NCI-H2107 treated with DMSO at 0.1 percent for 48 hours (cell line): ENCODE results near the gene ZMAT5.
A peak's percentile ranks its signal among the peaks of the same experiment; 100 is the strongest.
"Not testable (repeated sequence)": the region's sequence is repeated elsewhere in the genome, so short reads cannot be mapped to it uniquely, and the experiment has no call there.

ENCODE experiments used
- DNase-seq: peaks from one replicate; lab custom pipeline; 2025; ENCODE audit not compliant: unreplicated experiment; lab: John Stamatoyannopoulos, UW

ZMAT5 gene

DNA sequence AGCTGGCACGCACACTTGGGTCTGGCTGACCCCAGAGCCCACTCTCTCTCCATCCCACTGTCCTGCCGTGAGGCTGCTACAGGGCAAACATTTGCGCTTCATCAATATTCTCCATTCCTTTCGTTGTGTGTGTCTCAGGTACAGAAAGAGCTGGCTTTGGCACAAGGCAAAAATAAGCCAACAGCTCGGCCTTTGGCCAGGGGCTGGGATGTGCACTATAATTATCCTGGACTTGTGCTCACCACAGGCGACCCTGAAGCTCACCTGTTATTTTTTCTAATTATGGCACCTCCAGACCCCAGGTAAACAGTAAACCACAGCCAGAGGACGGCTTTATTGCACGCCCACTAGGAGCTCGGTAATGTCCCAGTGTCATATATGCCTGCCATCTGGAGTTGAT lies 10.9 kb downstream of the ZMAT5 start:
- DNase-seq = no peak

DNA sequence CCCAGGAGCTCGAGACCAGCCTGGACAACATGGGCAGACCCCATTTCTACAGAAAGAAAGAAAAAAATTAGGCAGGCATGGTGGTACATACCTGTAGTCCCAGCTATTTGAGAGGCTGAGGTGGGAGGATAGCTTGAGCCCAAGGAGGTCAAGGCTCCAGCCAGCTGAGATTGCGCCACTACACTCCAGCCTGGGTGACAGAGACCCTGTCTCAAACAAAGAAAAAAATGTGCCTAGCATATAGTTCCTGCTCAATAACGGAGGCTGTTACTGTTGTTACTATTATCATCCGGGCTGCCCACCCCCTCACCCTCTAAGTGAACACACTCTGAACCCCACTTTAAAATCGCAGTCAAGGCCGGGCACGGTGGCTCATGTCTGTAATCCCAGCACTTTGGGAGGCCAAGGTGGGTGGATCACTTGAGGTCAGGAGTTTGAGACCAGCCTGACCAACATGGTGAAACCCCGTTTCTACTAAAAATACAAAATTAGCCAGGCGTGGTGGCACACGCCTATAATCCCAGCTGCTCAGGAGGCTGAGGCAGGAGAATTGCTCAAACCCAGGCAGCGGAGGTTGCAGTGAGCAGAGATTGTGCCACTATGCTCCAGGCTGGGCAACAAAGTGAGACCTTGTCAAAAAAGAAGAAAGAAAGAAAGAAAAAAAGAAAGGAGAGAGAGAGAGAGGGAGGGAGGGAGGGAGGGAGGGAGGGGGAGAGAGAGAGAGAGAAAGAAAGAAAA lies 12.0 kb downstream of the ZMAT5 start:
- DNase-seq = not testable (repeated sequence)

DNA sequence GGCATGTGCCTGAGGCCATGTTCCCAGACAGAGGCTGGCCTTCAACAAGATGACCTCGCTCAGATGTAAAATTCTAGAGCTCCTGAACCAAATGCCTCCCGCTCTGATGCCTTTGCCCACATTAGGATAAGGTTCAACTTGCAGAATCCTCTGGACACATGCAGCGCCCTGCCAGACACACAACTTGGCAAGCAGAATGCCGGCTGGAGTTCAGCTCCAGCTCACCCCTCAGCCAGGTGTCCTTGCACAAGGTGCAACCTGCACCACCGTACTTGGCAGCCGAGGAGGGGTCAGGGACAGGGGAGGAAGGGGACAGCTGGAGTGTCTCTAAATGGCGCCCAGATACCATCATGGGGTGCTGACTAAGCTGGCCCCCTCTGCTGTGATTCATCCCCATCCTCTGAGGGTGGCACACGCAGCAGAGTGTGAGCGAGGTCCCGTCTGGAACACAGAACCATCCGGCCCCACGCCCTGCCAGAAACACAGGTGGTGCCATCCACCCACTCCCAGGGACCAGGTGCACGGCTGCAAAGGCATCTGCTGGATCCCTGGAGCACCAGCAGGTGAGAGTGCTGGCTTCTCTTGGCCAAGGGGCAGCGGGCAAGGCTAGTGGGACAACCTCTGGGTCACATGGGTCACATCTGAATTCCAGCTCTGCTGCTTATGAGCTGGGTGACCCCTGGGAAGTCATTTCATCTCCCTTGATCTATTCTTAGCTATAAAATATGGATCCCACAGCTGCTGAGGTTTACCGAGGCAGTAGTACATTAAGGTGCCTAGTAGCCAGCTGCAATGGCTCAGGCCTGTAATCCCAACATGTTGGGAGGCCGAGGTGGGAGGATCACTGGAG lies 12.8 kb downstream of the ZMAT5 start:
- DNase-seq = no peak

DNA sequence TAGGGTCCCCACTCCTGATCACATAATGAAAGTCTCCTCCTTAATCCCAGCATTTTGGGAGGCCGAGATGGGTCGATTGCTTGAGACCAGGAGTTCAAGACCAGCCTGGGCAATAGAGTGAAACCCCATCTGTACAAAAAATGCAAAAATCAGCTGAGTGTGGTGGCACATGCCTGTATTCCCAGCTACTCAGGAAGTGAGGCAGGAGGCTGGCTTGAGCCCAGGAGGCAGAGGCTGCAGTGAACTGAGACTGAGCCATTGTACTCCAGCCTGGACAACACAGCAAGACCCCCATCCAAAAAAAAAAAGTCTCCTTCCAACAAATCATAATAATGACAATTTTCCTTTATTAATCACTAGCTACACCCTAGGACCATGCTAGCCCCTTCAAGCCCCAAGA lies 15.1 kb downstream of the ZMAT5 start:
- DNase-seq = no peak

DNA sequence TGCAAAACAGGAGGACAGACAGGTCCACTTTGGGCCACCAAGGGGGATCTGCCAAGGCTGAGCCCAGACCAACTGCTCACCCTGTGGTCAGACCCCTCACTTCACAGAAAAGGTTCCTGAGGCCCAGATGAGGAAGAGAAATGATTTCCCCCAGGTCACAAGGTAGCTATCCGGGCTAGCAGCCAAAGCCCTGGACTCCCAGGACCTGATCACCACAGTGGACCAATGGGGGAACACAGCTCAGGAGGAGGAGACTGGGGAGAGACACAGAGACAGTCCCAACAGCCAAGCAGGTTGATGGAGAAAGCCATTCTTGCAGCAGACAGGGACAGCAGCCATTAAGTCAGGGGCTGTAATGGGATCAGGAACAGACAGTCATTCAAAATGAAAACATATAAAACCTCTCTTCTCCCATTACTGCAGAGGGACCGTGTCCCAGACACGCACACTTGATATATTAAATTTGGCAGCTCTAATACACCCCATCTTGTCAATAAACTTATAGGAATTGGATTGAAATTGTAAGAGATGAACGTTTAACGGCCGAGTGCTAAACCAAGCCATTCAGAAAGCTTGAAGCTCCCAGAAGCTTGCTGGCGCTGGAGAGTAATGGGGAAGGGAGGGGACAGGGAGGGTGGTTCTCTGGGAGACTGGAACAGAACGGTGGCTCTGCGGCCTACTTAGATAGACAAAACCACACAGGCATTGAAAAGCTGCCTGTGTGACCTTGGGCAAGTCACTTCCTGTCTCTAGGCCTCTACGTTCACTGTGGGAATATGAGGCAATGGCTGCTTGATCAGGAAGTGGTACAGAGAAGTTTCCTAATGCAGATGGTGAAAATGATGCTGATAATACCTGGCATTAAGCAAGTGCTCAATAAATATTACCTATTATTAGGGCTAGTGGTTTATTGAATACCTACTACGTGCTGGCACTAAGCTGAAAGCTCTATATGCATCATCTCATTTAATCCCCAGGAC lies 16.0 kb downstream of the ZMAT5 start:
- no peak for DNase-seq

DNA sequence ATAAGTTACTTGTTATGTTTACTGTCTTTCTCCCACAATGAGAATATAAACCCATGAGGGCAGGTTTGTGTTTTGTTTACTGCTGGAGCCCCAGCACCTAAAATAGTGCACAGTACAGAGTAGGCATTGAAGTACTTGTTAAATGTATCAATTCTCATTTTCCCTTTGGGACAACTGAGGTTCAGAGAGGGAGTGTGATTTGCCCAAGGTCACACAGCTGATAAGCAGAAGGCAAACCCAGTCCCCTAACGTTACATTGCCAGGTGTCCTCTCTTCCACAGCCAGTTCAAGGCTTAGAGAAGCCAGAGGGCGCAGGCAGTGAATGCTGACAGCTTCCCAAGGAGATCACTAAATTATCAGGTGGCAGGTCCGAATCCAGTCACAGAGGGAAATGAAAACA lies 16.8 kb downstream of the ZMAT5 start:
- no peak for DNase-seq

DNA sequence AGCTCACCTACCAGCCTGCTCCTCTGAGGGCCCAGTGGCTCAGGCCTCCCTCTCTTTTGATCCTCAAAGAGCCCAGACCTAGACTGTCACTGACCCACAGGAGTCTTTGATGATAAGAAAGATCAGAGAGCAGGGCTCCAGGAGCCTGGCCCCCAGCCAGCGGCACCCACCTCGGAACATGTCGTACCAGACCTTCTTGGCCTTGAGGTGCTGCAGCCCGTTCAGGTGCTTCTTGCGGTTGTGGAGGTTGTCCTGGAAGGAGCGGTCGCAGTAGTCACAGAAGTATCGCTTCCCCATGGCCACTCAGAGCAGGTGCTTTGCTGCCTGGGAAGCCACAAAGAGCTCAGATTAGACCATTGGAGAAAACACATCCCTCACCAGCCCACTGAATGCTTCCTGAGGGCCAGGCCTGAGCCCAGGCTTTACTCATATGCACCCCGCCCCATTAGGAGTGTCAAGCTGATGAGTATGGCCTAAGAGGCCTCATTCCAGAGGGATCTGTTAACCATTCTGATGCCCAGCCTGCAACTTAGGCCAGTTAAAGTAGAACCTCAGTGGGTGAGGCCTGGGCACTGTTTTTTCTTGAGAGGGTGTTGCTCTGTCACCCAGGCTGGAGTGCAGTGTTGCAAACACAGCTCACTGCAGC lies 18.4 kb downstream of the ZMAT5 start:
- no peak for DNase-seq

DNA sequence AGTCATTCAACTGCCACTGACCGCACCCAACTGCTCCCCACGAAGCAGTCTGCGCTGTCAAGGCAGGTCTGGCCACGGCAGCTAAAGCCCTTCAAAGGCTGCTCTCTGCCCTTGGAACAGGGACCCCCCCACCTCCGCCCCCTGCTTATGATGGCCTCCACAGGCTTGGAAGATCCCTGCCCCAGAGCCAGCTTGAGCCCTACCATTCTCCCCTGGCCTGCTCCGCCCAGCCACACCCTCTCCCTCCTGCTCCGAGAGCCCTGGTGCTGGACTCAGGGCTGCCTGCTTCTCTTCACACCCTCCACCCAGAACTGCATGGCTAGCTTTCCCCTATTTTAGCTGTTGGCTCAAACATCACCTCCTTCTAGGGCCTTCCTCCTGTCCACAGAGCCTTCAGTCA lies 19.0 kb downstream of the ZMAT5 start:
- no peak for DNase-seq

DNA sequence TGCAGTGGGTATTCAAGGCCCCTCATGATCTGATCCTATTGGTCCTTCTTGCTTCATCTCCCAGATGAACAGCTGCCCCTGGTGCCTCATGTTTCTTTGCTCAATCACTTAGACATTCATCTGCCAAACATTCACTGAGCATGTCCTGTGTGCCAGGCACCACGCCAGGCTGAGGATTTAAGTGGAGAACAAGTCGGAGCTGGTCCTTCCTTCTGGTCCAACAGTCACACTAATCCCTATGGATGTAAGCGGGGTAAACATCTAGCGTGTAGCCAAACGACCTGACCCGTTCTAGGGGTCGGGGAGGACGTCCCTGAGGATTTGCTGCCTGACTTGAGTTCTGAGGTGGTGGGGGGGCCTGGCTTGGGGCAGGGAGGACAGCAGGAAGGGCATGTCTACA lies 21.9 kb downstream of the ZMAT5 start:
- peak; percentile 54 for DNase-seq

DNA sequence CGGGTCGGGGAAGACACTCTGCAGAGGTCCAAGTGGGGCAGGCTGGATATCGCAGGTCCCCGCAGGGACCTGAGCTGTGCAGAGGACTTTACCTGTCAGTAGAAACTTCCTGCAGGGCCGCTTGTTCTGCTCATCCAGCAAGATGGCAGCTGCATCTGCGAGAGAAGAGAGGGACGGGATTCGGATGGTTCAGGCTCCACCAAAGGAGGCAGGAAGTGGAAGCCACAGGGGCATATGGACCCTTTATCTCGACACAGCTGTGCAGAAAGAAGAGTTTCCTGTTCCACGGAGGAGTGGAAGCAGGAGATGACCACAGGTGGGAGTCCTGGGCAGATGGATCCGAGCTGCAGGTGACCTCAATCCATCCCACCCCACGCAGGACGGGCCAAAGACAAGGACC lies 24.5 kb downstream of the ZMAT5 start:
- DNase-seq = no peak

DNA sequence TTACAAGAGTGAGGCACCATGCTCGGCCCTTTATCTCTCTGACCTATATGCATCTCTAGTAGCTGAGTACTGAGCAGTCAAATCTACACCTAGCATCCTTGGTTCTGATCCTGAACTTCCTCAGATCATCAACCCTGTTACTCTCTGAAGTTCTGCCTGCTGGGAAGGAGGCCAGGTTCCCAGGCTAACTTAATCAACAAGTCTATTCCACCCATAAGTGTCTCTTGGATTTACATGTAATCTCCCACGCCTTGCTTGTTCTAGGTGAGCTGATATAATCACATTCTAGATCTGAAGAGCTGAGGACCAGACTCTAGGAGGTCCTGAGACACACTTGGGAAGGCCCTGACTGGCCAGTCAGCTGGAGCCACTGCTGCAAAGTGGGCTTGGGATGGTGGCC lies 24.9 kb downstream of the ZMAT5 start:
- DNase-seq = no peak

DNA sequence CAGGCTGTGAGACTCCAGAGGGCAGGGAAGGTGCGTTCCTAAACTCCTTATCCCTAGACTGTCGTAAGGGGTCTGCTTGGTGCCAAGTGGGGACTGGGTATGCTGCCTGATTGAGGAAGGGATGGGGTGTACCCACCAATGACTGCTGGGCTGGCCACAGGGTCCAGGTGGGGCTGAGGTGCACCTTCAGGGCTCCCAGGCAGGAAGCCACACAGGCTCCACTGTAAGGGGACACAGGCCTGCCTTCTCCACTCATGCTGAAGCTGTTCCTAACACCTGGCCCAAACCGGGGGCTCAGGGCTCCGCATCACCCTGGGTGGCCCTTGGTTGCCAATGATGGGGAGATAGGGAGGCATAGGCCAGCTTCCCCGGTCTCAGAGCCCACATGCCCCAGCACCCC lies 26.6 kb downstream of the ZMAT5 start:
- no peak for DNase-seq

DNA sequence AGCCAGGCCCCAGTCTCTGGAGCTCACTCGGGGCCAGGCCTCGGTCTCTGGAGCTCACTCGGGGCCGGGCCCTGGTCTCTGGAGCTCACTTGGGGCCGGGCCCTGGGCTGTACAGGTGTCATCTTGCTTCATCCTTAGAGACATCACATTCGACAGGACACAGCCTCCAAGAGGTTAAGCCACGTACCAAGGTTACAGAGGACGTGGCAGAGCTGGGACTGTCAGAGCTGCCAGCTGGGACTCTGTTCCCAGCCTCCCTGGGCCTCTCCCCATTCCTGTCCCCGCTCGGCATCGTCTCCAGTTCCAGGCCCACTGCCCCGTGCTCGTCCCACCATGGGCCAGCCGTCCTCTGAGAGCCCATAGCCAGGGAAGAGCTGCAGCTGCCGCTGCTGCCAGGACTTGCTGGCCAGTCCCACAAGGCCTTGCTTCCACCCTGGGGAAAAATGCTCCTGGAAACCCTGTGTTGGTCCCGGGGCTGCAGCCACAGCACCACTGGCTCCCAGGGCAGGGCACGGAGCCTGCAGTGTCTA lies 27.4 kb downstream of the ZMAT5 start:
- no peak for DNase-seq

DNA sequence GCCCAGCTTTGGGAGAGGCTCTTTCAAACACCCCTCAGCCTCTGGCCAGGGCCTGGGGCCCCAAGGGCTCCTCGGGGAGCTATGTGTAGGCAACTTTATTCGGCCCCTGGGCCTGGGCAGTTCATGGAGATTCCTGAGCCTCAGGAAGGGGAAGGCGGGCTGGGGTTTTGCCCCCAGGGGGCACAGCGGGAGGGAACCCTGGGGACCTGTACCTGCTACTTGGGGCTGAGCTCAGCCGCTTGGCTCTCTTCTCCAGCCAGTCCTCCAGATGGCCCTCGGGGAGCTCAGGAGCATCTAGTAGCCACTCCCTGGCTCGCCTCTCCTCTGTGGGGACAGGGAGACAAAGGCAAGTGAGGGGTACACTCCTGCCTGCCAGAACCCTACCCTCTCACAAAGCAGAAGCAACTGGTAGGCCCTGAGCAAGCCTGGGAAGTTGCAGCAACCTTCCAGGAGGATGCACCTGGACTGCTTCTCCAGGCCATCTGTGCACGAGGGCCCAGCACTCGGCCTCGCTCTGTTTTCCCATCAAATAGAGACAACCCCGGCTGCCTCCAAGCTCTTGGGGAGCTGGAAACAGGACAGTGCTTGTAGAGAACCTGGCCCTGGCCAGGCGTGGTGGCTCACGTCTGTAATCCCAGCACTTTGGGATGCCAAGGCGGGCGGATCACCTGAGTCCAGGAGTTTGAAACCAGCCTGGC lies 28.5 kb downstream of the ZMAT5 start:
- DNase-seq = no peak

DNA sequence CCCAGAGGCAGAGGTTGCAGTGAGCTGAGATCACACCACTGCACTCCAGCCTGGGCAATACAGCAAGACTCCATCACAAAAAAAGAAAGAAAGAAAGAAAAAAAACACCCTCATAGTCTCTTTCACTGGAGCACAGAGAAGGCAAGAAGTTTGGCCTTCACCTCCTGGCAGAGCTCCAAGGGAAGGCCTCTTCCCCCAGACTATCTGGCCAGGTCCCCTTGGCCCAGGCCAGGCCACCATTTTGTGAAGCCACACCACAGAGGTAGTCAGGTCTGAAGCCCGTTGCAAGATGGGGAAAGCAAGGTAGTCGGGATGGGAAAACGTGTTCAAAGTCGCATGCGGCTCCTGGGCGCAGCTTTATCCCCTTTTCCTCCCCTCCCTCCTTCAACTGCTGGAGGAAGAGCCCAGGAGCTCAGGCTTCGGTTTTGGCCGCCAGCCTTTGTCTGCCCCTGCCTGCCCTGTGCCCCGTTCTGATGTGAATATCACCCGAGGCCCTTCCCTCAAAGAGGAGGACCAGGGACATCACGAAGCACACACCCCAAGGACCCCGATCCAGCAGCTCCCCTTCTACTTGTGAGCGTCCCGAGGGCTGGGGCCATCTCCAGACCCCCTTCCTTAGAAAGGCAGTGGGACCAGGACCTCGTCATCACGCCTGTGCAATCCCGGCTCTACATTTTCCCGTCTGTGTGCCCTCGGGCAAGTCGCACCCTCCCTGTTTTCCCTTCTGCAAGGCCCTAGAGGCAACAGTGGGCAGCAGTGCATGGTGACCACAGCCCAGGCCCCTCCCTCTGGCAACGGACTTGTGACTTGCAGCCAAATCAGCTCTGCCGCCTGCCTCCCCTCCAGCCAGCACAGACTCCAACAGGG lies 29.3 kb downstream of the ZMAT5 start:
- no peak for DNase-seq

DNA sequence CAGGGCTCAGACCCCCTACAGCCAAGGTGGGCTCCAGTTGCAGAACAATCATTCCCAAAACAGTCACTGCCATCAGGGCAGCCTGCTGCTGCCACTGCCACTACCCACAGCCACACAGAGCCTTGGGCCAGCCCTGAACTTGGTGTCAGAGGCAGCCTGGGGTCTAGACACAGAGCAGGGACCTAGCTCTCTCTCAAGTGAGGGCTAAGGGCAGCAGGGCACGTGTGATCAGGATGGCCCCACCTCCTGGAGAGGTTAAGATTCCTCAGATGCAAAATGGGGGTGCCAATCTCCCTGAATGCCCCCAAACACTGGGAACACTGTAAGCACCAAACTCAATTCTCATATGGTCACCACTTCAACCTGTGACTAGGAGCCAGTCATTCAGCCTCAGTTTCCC lies 31.4 kb downstream of the ZMAT5 start:
- DNase-seq = no peak

DNA sequence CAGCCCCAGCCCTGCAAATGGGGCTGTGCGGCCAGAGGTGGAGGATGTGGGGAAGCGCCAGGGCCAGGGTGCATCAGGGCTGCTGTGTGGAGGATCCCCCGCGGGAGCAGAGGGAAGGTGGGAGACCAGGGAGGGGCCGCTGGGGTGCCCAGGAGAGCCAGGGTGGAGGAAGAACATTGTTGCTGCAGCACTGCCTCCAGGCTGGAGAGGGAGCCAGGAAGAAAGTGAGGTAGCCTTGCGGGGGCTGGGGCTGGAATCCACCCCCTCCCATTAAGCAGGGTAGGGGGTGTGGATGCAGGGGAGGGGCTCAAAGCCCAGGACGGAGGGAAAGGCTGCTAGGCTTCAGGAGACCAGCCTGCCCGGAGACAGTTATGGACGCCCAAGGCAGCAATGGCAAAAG lies 32.0 kb downstream of the ZMAT5 start:
- DNase-seq = no peak

DNA sequence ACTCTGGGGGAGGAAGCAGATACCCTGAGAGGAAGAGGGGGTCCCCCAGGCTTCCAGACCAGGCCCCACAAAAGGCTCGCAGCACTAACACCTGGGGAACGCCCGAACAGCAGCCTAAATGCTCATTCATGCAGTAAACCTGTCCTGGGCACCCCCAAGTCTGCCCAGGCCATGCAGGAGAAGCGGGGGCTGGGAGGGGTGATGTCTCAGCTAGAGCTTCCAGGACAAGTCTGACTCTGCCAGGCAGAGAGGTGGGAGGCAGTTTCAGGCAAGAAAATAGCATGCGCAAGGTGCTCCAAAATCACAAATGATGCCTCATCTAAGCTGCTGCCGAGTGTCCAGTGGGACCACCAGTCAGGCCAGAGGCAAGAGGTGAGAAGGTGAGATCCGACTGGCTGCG lies 32.4 kb downstream of the ZMAT5 start:
- DNase-seq = no peak
